ENCODE data around the gene TNFSF10. TPM values are rescaled to one million over a fixed set of nuclear protein-coding genes. Genes with fewer than 3 reads are reported as not detected.

Gene TNFSF10
- total RNA-seq, 1 experiment from 2014 or later: 2.2 TPM

GRCh38 chr3:172552607-172553006, 29.4 kb upstream of the TNFSF10 start:
- no TSS peak for BruUV-seq (replicated peaks)
- Histone ChIP-seq H3K4me3 (ENCODE audit: low read depth in 2 of 2, low read length in 2 of 2) (no peak overlapping the region), H3K27ac (ENCODE audit: low read length) (no peak overlapping the region), H3K36me3 (ENCODE audit: control insufficient read depth, insufficient read depth, low read length) (no peaks in the 10 kb centered on the region), H3K27me3 (ENCODE audit: control insufficient read depth, insufficient read depth, low read length) (no peaks in the 10 kb centered on the region), H3K9me3 (ENCODE audit: control insufficient read depth, insufficient read depth, low read depth, low read length) (no peaks in the 10 kb centered on the region), H3K4me1 (ENCODE audit: control insufficient read depth, insufficient read depth, low read length) (no peaks in the 10 kb centered on the region)
- ATAC-seq: peak; percentile 54; the same call in 1 of the 2 replicates
- TF ChIP-seq CTCF (IDR thresholded peaks at IDR 0.05): no peak
- TF ChIP-seq POLR2AphosphoS5 (IDR thresholded peaks at IDR 0.05; ENCODE audit: low read depth, low read length): no peak
- no peak for TF ChIP-seq SIN3A (IDR thresholded peaks at IDR 0.05; ENCODE audit: borderline replicate concordance, insufficient read depth, low read depth, low read length)
- no peak for TF ChIP-seq REST (IDR thresholded peaks at IDR 0.05; ENCODE audit: insufficient read depth in 1 of 2, low read depth in 2 of 2, low read length in 1 of 2)
- no peak for TF ChIP-seq TCF7L2 (IDR thresholded peaks at IDR 0.05; ENCODE audit: low read depth, low read length)
- POLR2A ChIA-PET: no interaction called here
- intact Hi-C loops (cut with micrococcal nuclease; ENCODE audit: unreplicated experiment): no loop called here
- no peak for DNase-seq (ENCODE audit: low read depth, low spot score)
- CTCF ChIA-PET: no interaction called here
- in situ Hi-C loops (cut with HindIII; ENCODE audit: low pct_unique_long_range_greater_than_20kb, low sequenced_read_pairs): no loop called here

GRCh38 chr3:172551874-172552273, 28.6 kb upstream of the TNFSF10 start:
- intact Hi-C loops (cut with micrococcal nuclease; ENCODE audit: unreplicated experiment) (no loop called here), in situ Hi-C loops (cut with HindIII; ENCODE audit: low pct_unique_long_range_greater_than_20kb, low sequenced_read_pairs) (no loop called here)
- no peak for TF ChIP-seq SIN3A (IDR thresholded peaks at IDR 0.05; ENCODE audit: borderline replicate concordance, insufficient read depth, low read depth, low read length)
- TF ChIP-seq TCF7L2 (IDR thresholded peaks at IDR 0.05; ENCODE audit: low read depth, low read length): no peak
- no peak for TF ChIP-seq CTCF (IDR thresholded peaks at IDR 0.05)
- no peak for TF ChIP-seq REST (IDR thresholded peaks at IDR 0.05; ENCODE audit: insufficient read depth in 1 of 2, low read depth in 2 of 2, low read length in 1 of 2)
- TF ChIP-seq POLR2AphosphoS5 (IDR thresholded peaks at IDR 0.05; ENCODE audit: low read depth, low read length): no peak
- Histone ChIP-seq H3K27me3 (ENCODE audit: control insufficient read depth, insufficient read depth, low read length) (no peaks in the 10 kb centered on the region), H3K9me3 (ENCODE audit: control insufficient read depth, insufficient read depth, low read depth, low read length) (no peaks in the 10 kb centered on the region), H3K27ac (ENCODE audit: low read length) (no peak overlapping the region), H3K4me1 (ENCODE audit: control insufficient read depth, insufficient read depth, low read length) (no peaks in the 10 kb centered on the region), H3K36me3 (ENCODE audit: control insufficient read depth, insufficient read depth, low read length) (no peaks in the 10 kb centered on the region), H3K4me3 (ENCODE audit: low read depth in 2 of 2, low read length in 2 of 2) (no peak overlapping the region)
- DNase-seq (ENCODE audit: low read depth, low spot score): no peak
- ATAC-seq: peak; percentile 40; the same call in 1 of the 2 replicates
- POLR2A ChIA-PET: interaction anchor here (0.5 kb wide), 1 partner anchor 686 kb away, joined by 7 read pairs; no protein-coding TSS in a partner anchor
- BruUV-seq (replicated peaks): no TSS peak
- CTCF ChIA-PET: no interaction called here

Data from Panc1 (cell line).